ENCODE data around the gene PSMD1. TPM values are rescaled to one million over a fixed set of nuclear protein-coding genes. Genes with fewer than 3 reads are reported as not detected.

The PSMD1 gene
- total RNA-seq, 1 donor from 2014 or later: 97.4 TPM

DNA sequence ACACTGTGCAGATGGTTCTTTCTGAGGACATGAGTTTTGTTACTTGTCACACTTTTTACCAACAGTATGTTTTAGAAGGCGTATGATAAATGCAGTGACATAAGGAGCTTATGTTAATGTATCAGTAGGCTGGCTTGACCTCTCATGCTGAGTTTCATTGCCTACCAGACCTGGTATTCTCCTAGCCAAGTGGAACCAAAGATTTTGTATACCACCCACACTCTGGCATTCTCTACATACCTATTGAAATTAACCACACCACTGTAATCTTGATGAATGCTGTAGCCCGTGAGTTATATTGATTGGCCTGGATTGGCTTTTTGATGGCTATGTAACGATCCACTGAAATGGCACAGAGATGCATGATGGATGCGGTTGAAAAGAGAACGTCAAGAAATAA is 56.8 kb downstream of the PSMD1 start:
- no peak overlapping the region for H3K27ac ChIP-seq
- H3K4me1 ChIP-seq: peaks cover 0 to 3% of the 10 kb centered on the region in 2 donors

DNA sequence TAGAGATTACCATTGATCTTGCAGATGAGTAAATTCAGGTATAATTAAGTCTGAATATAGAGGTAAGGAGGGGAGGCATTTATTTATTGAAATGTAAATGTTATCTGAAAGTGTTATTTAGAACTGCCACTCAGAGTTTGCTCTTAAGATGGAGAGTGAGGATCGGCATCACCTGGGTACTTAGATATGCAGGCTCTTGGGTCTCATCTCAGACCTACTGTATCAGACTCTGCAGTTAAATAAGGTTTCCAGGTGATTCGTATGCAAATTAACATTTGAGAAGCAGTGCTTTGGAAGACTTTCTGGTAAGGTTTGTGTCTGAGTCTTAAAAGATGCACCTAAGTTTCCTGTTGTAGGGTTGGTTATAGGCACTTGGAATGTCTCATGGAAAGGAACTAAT is 59.0 kb downstream of the PSMD1 start:
- TF ChIP-seq CTCF (IDR thresholded peaks at IDR 0.05): no peak
- Histone ChIP-seq H3K36me3 (no peaks in the 10 kb centered on the region), H3K27me3 (no peaks in the 10 kb centered on the region), H3K9me3 (no peaks in the 10 kb centered on the region), H3K4me1 (no peaks in the 10 kb centered on the region), H3K4me3 (no peak overlapping the region), H3K27ac (no peak overlapping the region)
- intact Hi-C loops (cut with DNase I): no loop called here
- DNase-seq (ENCODE audit: low spot score in 2 of 2): no peak

More for the DNA sequence above, 56.8 kb downstream of the PSMD1 start:
- TF ChIP-seq CTCF (IDR thresholded peaks at IDR 0.05): no peak
- Histone ChIP-seq H3K9me3 (no peaks in the 10 kb centered on the region), H3K4me3 (no peak overlapping the region), H3K27me3 (no peaks in the 10 kb centered on the region), H3K36me3 (peaks cover 0 to 9% of the 10 kb centered on the region in 2 donors)
- intact Hi-C loops (cut with DNase I): no loop called here
- no peak for DNase-seq (ENCODE audit: low spot score in 2 of 2)

- Histone ChIP-seq H3K36me3 (no peaks in the 10 kb centered on the region), H3K9me3 (no peaks in the 10 kb centered on the region), H3K4me3 (no peak overlapping the region), H3K4me1 (no peaks in the 10 kb centered on the region), H3K27ac (no peak overlapping the region), H3K27me3 (no peaks in the 10 kb centered on the region)
- intact Hi-C loops (cut with DNase I): no loop called here
- TF ChIP-seq CTCF (IDR thresholded peaks at IDR 0.05): no peak
- no peak for DNase-seq (ENCODE audit: low spot score in 2 of 2)
Observed at GRCh38 chr2:231117148-231117547, 60.5 kb downstream of the PSMD1 start.

DNA sequence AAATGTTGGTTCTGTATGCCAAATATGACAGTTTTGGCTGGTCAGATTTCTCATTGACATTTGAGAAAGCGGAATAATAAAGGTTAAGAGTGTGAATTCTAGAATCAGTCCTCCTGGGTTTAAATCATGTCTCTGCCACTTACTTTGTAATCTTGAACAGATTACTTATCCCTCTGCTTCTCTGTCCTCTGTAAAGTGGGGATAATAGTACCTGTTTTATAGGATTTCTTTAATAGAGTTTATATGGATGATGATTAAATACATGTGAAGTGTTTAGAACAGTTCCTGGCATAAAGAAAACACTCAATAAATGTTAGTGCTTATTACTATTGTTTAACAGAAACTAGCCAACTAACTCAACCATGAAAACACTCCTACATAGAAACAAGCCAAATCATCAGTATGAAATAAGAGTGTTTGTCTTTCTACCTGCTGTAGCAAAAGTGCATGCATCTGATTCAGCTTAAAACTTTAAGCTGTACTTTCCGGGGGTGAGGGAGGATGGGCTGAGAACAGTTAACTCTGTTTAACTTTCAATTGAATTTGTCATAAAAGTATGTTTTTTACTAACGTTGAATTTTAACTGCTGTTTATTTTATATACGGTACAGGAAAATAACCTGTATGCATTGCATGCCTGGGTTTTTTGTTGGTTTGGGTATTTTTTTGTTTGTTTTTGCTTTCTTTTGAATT is 61.4 kb downstream of the PSMD1 start:
- no peaks in the 10 kb centered on the region for H3K9me3 ChIP-seq
- no peak overlapping the region for H3K4me3 ChIP-seq
- DNase-seq (ENCODE audit: low spot score in 2 of 2): no peak
- no peak for TF ChIP-seq CTCF (IDR thresholded peaks at IDR 0.05)
- no peak overlapping the region for H3K27ac ChIP-seq
- H3K4me1 ChIP-seq: no peaks in the 10 kb centered on the region
- H3K36me3 ChIP-seq: no peaks in the 10 kb centered on the region
- intact Hi-C loops (cut with DNase I): no loop called here
- H3K27me3 ChIP-seq: no peaks in the 10 kb centered on the region

DNA sequence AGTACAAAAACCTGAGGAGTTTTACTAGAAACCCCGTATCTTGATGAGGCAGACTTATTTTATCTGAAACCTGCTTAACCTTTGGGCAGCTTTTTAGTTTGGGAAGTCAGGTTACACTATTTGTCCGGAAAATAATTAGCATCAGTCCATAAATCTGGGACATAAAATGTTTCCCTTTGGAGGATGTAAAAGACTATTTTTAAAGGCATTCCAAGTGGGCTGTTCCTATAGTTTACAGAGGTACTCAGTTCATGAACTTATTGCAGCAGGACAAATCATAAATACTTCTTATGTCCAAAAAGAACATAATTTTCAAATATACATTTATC is 61.9 kb downstream of the PSMD1 start:
- intact Hi-C loops (cut with DNase I): no loop called here
- H3K27me3 ChIP-seq: no peaks in the 10 kb centered on the region
- no peak overlapping the region for H3K27ac ChIP-seq
- no peak for TF ChIP-seq CTCF (IDR thresholded peaks at IDR 0.05)
- no peaks in the 10 kb centered on the region for H3K36me3 ChIP-seq
- peaks cover 0 to 2% of the 10 kb centered on the region in 2 donors for H3K4me1 ChIP-seq
- no peak overlapping the region for H3K4me3 ChIP-seq
- no peaks in the 10 kb centered on the region for H3K9me3 ChIP-seq
- no peak for DNase-seq (ENCODE audit: low spot score in 2 of 2)
